ENCODE results near the gene INPP4B.

GRCh38 chr4:142530728-142531127 lies 315.4 kb downstream of the INPP4B start:
- TF ChIP-seq CTCF (IDR thresholded peaks at IDR 0.05) (no peak), POLR2A (IDR thresholded peaks at IDR 0.05) (no peak)

Measured in Peyer's patch (tissue), 4 donors.